Activated CD8-positive, alpha-beta memory T cell treated with anti-CD3 and anti-CD28 coated beads for 48 hours (primary cell): ENCODE results near the gene IGDCC3.

Experiments used
- DNase-seq, 3 experiments: peaks; one replicate each; pipeline ENCODE4 v3.0.0-alpha.2; 2020; ENCODE audit warnings: low read depth in 2 of 3, low spot score in 2 of 3

The IGDCC3 gene

DNA sequence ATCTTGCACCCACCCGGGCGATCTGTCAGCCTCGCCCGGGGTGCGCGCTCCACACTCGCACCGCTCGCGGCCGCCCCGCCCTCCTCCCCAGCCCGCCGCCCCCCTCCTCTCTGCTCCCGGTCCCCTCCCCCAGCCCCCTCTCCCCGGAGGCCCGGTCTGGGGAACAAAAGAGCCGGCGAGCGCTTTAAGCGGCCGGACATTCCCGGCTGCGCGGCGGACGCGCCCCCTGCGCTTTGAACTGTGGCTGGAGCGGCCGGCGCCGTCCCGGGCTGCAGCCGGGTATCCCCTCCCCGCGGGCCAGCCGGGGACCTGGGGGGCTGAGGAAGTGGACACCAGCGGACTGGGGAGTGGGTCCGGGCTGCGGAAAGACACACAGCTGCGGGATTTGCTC lies at the start of gene IGDCC3:
TSS of gene IGDCC3 (minus strand) at position 27 of the 391 bp plus-strand sequence. CDS start 214 bp downstream, outside the sequence.
- no peak for DNase-seq

DNA sequence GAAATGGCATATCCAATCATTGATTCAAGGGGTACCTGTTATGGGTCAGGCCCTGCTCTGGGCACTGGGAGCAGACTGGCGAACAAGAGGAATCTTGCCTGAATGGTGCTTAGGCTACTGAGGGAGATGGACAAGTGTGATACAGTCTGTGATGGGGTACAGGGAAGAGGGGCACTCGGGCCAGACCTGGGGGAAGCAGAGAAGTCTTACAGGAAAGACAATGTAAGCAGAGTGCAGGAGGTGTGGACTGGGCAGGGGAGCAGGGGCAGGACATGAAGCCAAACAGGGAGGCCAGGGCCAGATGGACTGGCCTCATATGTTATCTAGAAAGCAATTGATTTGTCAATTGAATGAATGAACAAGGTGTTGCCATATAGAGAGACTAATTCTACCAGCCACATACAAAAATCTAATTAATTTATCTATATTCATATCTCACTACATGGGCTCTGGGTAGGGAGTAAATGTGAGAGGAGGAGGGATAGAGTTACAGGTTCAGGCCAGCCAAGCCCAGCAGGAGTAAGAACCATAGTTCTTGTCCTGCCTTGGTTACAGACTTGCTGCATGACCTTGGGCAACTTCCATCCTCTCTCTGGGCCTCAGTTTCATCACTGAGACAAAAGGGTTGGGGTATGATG lies 48.5 kb upstream of the IGDCC3 start:
- DNase-seq = no peak

DNA sequence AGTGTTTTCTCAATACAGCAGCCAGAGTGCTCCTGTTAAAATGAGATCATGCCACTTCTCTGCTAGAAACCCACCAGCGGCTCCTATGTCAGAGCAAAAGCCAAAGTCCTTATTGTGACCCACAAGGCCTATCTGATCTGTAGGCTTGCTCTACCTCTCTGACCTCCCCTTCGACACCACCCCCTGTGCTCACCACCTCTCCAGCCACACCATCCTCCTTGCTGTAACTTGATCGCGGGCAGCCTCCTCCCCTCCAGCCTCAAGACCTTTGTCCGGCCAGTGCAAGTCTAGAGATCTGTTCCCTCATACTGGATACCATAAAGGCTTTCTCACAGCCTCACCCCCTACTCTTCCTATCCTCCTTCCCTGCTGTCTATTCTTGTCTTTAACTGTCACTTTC lies 46.9 kb upstream of the IGDCC3 start:
- DNase-seq = no peak

DNA sequence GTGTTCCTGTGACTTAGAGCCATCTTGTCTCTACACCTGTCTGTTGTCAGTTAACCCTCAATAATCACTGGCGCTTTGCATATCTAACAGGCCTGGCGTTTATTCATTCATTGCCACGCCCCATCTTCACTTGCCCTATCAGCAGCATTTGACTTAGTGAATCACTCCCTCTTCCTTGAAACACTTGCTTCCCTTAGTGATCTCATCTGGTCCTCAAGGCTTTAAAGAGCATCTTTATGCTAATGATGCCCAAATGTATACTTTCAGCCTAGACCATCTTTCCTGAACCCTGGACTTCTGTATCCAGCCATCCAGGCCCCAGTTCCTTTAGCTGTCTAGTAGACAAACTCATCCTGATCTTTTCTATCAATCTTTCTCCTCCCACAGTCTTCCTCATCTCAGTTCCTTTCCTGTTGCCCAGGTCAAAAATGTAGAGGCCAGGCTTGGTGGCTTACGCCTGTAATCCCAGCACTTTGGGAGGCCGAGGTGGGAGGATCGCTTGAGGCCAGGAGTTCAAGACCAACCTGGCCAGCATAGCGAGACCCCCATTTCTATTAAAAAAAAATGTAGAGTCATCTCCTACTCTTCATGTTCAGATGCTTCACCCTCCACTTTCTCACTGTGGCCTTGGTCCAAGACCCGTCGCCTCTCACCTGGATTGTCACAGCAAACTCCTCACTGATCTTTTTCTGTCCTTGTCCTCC lies 46.3 kb upstream of the IGDCC3 start:
- DNase-seq = no peak

DNA sequence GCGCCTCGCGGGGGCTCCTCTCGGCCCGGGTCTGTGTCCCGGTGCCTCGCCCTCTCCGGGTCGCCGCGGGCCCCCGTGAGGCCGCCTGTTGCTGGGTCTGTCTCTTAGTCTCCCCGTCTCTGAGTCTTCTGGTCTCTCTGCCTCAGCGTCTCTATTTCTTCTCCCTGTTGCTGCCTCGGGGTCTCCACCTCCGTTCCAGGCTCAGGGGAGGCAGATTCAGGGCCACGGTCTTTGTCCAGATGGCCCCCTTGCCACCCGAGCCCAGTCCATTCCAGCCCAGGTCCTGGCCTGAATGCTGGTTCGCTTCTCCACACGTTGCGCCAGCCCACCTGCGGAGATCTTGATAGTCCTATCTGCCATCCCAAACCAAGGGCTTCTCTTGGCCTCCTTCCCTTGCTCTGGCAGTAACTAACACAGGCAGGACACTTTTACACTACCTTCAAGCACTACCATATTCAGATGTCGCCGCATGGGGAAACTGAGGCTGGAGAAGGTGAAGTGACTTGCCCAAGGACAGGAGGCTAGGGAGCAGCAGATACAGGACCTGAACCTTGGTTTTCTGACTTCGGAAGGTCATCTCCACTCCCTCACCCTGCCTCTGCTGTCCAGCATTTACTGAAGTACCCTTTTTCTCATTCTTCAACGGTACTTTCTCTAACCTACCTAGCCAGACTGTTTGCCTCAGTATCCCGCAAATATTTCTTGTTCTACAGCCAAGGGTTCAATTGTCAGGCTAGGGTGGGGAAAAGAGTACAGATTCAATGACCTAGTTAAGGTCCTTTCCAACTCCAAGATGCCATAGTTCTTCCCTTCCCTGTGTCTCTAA lies 45.6 kb upstream of the IGDCC3 start:
- DNase-seq = no peak

DNA sequence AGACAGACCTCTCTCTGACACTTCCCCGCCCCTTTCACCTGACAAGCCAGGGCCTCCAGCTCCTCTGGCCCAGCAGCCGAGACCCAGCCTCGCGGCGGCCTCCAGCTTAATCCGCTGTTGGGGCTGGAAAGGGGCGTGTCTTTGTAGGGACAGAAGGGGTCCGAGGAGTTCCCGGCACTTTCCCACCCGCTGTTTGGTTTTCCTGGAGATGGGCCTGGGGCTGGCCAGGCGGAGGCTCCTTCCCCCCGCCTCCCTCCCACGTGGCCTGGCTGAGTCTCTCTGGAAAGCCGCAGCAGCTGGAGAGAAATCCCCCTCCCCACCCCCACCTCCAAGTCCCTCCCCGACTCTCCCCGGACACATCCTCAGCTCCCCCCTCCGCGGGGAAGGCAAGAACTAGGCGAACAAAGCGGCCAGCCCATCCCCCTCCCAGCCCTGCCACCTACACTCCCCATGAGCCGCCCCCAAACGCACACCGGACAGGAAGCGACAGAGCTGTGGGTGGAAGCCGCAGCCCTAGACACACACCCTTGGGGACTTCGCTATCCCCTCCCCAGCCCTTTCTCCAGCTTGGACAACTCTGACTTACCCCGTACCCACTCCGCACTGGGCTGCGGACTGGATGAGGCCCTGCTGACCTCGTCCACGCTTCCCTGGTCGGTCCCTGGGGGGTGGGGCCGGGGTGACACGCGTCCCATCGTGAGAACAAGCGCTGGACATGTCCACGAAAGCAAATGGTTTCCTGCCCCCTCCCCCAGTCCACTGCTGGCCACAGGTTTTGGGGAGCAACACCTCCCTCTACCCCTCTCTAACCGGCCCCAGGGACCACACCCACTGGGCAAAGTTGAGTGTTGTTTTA lies 43.8 kb upstream of the IGDCC3 start:
- no peak for DNase-seq

DNA sequence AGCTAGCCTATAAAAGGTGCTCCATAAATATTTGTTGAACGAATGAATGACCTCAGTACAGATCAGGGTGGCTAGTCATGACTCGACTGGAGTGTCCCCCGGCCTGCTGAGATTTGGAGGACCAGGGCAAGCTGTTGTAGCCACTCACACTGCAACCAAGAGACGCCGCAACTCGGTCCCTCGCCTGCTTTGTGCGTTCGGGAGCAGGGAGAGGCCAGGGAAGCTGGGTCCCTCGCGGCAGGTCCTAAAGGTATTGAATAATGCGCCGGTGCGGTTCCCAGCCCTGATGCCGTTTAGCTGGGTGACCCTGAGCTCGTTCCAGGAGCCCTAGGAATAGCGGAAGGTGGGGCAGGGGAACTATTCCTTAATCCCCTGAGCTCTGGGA lies 43.2 kb upstream of the IGDCC3 start:
- no peak for DNase-seq

DNA sequence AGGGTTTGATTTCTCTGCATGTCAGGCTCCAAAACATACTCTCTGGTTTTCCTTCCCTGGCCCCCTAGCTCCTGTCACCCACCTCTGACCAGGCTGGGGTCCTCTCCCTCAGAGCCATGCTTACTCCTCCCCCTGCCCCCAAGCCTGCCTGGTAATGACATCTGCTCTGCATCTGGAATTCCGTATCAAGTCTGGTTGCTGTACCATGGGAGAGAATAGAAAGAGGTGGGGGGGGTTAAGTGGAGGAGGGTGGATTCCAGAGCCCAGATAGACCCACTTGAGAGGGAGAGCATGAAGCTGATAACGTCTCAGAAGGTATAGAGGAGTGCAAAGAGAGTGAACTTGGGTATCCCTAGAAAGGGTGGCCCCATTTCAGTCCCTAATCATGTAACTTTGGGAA lies 40.8 kb upstream of the IGDCC3 start:
- DNase-seq = no peak

DNA sequence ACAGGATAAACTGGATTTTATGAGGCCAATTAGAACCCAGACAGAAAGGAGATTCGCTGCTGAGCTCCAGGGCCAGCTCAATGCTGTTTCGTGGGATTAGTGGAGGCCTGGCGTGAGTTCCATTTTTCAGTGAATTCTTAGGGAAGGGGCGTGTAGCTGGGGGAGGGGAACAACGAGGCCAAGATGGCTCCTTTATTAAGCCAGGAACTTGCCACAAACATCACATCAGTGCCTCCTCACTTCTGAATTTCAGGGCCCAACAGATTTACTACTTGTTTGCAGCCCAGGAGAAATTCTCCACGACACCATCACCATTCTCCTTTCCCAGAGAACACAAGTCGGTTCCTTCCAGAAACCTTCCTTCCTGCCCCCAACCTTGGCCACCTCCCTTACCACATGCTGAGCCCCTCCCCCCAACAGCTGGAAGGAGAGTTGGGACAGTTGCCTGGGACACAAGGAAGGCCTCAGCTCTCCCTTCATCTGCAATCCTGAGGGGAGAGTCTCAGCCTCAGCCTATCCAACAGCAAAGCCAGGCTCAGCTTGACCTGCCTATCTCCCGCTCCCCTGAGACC lies 39.1 kb upstream of the IGDCC3 start:
- no peak for DNase-seq

DNA sequence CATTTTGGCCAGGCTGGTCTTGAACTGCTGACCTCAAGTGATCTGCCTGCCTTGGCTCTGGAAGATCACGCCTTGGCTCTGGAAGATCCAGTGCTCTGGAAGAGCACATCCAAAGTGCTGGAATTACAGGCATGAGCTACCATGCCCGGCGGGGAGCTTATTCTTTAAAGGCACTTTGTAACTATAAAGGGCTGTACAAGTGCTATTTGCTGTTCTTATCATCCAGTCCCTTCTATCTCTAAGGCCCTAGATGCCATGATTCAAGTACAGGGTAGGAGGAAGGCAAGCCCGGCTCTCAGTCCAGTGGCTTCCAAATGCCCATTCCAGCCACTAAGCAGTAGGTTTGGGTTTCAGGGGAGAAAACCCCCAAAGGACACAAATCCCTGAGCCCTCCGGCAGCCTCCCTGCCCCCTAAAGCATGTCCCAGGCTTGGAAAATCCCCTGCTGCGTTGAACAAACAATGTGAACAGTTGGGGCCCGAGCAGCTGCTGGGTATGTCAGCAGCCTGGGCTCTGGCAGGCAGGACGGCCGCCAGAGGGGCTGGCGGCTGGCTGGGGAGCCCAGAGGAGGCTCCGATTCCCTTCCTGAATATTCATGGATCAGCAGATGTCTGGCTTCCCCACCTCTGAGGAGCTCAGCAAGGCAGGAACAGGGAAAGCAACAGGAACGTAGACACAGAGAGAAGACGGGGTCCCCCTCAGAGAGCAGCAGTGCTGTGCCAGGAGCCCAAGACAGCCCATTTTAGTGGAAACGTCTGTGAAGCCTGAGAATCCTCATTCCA lies 37.2 kb upstream of the IGDCC3 start:
- no peak for DNase-seq

DNA sequence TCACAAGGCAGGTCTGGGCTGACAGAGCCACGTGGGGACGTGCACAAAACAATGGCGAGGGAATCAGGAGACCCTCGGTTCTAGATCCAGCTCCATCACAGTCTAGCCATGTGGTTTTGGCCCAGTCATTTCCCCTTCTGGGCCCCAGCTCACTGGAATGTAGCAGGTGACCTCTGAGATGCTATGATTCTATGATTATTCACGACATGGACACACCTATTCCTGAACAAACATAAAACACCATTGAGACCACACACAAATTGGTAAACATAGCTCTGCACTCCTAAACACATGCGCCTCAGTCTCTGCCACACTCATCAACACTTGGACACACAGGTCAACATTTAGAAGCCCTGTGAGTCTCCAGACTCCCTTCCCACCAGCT lies 36.0 kb upstream of the IGDCC3 start:
- no peak for DNase-seq

DNA sequence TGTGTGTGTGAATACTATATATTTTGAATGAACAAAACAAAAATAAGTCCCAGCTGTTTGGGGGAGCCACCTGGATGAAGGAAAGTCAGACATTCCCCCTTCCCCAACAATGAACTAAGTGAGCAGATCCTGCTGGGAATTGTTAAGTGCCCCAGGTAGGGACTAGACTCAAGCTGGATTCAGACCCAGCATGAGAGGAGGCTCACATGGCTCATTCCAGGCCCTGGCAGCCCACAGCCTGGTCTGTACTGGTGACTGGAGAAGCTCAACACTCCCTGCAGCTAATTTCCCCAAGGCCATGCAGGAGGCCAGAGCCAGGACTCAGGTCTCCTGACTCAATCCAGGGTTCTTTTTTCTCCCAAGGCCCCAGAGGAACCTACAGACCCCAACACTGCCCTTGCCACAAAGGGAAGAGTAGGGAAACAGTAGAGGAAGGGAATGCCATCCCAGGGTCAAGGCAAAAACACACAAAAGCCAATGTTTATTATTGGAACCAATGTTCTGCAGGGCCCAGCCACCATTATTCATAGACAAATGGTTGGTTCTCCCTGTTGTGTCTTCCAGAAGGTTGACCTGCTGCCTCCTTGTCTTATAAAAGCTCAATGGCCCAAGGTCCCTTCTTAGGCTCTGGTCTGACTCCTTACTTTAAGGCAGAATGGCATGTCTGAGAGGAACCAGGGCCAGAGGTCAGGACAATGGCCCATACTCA lies 35.4 kb upstream of the IGDCC3 start:
- no peak for DNase-seq

DNA sequence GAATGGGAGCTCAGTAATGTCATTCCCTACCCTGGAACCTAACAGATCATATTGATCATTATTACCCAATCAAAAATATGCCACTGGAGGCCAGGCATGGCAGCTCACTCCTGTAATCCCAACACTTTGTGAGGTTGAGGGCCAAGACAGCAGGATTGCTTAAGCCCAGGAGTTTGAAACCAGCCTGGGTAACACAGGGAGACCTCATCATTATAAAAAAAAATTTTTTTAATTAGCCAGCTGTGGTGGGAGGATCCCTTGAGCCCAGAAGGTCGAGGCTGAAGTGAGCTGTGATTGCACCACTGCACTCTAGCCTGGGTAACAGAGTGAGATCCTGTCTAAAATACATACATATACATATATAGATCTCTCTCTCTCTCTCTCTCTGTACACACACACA lies 34.8 kb upstream of the IGDCC3 start:
- DNase-seq = no peak

DNA sequence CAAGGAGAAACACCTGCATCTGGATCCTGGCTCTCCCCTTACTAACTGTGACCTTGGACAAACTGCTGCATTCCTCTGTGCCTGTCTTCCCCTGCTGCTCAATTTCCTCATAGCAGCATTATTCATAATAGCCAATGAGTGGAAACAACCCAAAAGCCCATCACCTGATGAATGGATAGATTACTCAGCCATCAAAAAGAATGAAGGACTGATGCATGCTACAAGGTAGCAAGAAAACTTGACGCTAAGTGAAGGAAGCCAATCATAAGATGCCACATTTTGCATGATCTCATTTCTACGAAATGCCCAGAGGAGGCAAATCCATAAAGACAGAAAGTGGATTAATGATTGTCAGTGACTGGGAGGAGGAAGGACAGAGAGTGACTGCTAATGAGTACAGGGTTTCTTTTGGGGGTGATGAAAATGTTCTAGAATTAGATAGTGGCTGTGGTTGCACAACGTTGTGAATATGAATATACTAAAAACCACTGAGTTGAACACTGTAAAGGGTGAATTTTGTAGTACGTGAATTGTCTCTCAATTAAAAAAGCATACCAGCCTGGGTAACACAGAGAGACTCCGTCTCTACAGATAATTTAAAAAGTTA lies 33.8 kb upstream of the IGDCC3 start:
- DNase-seq = no peak

DNA sequence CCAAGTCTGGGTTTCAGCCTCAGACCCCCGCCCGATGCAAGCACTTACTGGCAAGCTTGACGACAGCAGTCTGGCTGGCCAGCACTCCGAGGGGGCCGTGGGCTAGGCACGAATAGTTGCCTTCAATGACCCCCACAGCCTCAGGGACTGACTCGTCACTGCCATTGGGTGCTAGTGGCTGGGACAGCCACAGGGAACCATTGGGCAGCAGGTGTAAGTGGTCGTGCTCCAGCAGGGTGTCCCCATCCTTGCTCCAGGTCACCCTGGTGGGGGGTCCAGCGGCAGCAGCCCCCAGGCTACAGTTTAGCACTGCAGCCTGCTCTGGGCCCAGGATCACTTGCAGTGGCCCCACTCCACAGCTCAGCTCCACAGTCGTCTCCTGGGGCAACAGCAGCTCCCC lies 33.2 kb upstream of the IGDCC3 start:
- no peak for DNase-seq

DNA sequence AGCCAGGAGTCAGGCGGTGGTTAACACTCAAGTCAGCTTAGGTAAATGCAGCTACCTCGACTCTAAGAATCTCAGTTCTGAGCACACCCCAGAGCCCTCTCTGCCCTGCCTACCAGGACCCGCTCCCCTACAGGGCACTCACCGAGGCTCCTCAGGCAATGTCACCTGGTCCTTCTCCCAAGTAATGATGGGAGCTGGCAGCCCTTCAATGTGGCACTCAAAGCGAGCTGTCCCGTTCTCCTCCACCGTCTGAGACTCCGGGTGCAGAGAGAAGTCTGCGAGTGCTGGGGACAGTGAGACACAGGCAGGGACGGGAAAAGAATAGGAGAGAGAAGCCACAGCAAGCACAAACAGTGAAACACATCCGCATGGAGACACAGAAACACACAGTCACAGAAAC lies 32.2 kb upstream of the IGDCC3 start:
- DNase-seq = no peak

DNA sequence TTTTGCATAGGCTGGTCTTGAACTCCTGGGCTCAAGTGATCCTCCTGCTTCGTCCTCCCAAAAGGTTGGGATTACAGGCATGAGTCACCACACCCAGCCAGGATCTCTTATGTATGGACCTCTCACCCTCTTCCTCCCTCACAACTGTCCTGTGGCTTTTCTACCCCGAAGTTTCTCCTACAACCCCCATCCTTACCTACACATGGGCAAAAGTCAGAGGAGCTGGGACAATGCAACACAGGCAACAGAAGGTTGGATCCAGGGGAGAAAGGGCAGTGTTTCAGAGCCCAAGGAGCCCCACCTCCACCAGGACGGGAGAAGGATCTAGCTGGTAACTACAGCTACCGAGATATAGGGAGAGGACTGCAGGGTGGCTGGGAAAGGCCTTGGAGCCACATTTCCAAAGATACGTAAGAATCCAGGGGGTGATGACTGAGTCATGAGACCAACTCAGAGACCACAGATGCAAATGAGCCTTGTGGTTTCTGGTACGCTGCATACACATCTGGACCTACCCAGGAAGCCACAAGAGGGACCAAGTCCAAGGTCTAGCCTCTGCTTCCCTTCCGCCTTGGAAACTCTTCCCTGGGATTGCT lies 31.3 kb upstream of the IGDCC3 start:
- no peak for DNase-seq

DNA sequence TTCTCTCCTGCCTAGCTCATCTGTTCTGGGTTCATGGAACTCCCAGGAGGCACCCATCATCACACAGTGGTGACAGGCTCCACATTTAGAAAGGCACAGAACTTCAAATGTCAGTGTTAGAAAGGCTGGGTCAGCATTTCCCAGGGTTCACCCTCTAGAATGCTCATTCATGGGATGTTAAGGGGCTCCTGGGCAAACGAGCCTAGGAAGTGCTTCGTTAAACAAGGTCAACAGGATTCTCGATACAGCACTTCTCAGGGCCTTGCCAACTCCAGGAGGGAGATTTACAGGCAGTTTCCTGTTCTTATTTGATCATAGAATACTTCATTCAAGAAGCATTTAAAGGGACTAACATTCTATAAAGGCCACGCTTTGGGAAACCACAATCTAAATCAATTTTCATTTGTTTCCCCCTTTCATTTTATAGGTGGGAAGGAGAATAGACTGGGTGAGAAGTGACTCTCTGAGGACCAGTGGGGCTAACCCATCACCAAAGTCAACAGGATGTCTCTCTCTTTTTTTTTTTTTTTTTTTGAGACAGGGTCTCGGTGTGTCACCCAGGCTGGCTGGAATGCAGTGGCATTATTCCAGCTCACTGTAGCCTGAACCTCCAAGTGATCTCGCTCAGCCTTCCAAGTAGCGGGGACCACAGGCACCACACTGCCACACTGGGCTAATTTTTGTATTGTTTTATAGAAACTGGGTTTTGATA lies 30.7 kb upstream of the IGDCC3 start:
- DNase-seq = no peak
